ENCODE results near the gene KIAA1586.
"Not testable (repeated sequence)": the region's sequence is repeated elsewhere in the genome, so short reads cannot be mapped to it uniquely, and the experiment has no call there.

The KIAA1586 gene

GRCh38 chr6:57024775-57025174, 21.7 kb upstream of the KIAA1586 start:
- peaks cover 19% of the 10 kb centered on the region for H3K9me3 Mint-ChIP-seq
- H3K27me3 Mint-ChIP-seq (ENCODE audit: low read depth), result peaks cover 27% of the 10 kb centered on the region

DNA sequence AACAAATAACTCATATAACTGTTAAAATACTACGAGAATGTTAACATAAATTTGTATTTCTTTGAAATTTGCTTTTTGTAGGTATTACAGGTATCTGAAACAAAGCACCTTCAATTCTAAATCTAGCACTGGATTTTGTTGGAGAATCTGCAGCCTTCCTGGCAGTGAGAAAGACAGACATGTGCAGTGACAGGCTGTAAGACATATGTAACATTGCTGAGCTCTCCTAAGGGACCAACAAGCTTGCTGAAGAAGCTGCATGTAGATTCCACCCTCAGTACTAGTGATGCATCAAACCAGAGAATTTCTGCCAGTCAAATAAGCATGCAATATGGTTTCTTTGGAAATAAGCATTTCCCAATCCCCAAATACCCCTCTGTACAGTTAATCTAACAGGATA, 20.5 kb upstream of the KIAA1586 start:
- no peaks in the 10 kb centered on the region for H3K36me3 Mint-ChIP-seq (ENCODE audit: low read depth)
- peaks cover 19% of the 10 kb centered on the region for H3K9me3 Mint-ChIP-seq
- no peak overlapping the region for H3K27ac Mint-ChIP-seq
- H3K4me3 Mint-ChIP-seq, result no peak overlapping the region
- H3K4me1 Mint-ChIP-seq (ENCODE audit: low read depth), result no peaks in the 10 kb centered on the region
- DNase-seq (ENCODE audit: low spot score), result no peak
- peaks cover 27% of the 10 kb centered on the region for H3K27me3 Mint-ChIP-seq (ENCODE audit: low read depth)

More at GRCh38 chr6:57024775-57025174, 21.7 kb upstream of the KIAA1586 start:
- Mint-ChIP-seq H3K4me1 (ENCODE audit: low read depth) (no peaks in the 10 kb centered on the region), H3K4me3 (no peak overlapping the region), H3K36me3 (ENCODE audit: low read depth) (no peaks in the 10 kb centered on the region), H3K27ac (no peak overlapping the region)
- DNase-seq (ENCODE audit: low spot score), result no peak

GRCh38 chr6:57027301-57027700, 19.2 kb upstream of the KIAA1586 start:
- Mint-ChIP-seq H3K9me3 (peaks cover 19% of the 10 kb centered on the region), H3K4me1 (ENCODE audit: low read depth) (no peaks in the 10 kb centered on the region), H3K4me3 (no peak overlapping the region), H3K36me3 (ENCODE audit: low read depth) (no peaks in the 10 kb centered on the region), H3K27ac (no peak overlapping the region), H3K27me3 (ENCODE audit: low read depth) (peaks cover 35% of the 10 kb centered on the region)
- no peak for DNase-seq (ENCODE audit: low spot score)

GRCh38 chr6:57029213-57029612, 17.3 kb upstream of the KIAA1586 start:
- Mint-ChIP-seq H3K27me3 (ENCODE audit: low read depth) (peaks cover 45% of the 10 kb centered on the region), H3K9me3 (peaks cover 16% of the 10 kb centered on the region), H3K27ac (no peak overlapping the region), H3K4me1 (ENCODE audit: low read depth) (peaks cover 3% of the 10 kb centered on the region), H3K36me3 (ENCODE audit: low read depth) (no peaks in the 10 kb centered on the region), H3K4me3 (no peak overlapping the region)
- no peak for DNase-seq (ENCODE audit: low spot score)

- Mint-ChIP-seq H3K27me3 (ENCODE audit: low read depth) (peaks cover 47% of the 10 kb centered on the region), H3K9me3 (no peaks in the 10 kb centered on the region)
These were observed 13.3 kb upstream of the KIAA1586 start for GRCh38 chr6:57033228-57033627.

GRCh38 chr6:57035549-57035948, 10.9 kb upstream of the KIAA1586 start:
- peaks cover 47% of the 10 kb centered on the region for H3K27me3 Mint-ChIP-seq (ENCODE audit: low read depth)
- H3K4me3 Mint-ChIP-seq, result no peak overlapping the region
- DNase-seq (ENCODE audit: low spot score), result no peak
- H3K27ac Mint-ChIP-seq, result no peak overlapping the region
- no peaks in the 10 kb centered on the region for H3K36me3 Mint-ChIP-seq (ENCODE audit: low read depth)
- peaks cover 3% of the 10 kb centered on the region for H3K4me1 Mint-ChIP-seq (ENCODE audit: low read depth)
- H3K9me3 Mint-ChIP-seq, result no peaks in the 10 kb centered on the region

More at GRCh38 chr6:57033228-57033627, 13.3 kb upstream of the KIAA1586 start:
- Mint-ChIP-seq H3K4me1 (ENCODE audit: low read depth) (peaks cover 3% of the 10 kb centered on the region), H3K4me3 (no peak overlapping the region), H3K36me3 (ENCODE audit: low read depth) (no peaks in the 10 kb centered on the region), H3K27ac (no peak overlapping the region)
- no peak for DNase-seq (ENCODE audit: low spot score)

GRCh38 chr6:57038906-57039305, 7.6 kb upstream of the KIAA1586 start:
- H3K27me3 Mint-ChIP-seq (ENCODE audit: low read depth), result peaks cover 54% of the 10 kb centered on the region
- H3K9me3 Mint-ChIP-seq, result no peaks in the 10 kb centered on the region
- H3K27ac Mint-ChIP-seq, result no peak overlapping the region
- H3K36me3 Mint-ChIP-seq (ENCODE audit: low read depth), result no peaks in the 10 kb centered on the region
- no peak for DNase-seq (ENCODE audit: low spot score)
- no peaks in the 10 kb centered on the region for H3K4me1 Mint-ChIP-seq (ENCODE audit: low read depth)
- no peak overlapping the region for H3K4me3 Mint-ChIP-seq

GRCh38 chr6:57040011-57040410, 6.5 kb upstream of the KIAA1586 start:
- DNase-seq (ENCODE audit: low spot score), result no peak
- Mint-ChIP-seq H3K36me3 (ENCODE audit: low read depth) (no peaks in the 10 kb centered on the region), H3K9me3 (no peaks in the 10 kb centered on the region), H3K4me1 (ENCODE audit: low read depth) (no peaks in the 10 kb centered on the region), H3K27ac (no peak overlapping the region), H3K27me3 (ENCODE audit: low read depth) (peaks cover 58% of the 10 kb centered on the region), H3K4me3 (no peak overlapping the region)

GRCh38 chr6:57044061-57044460, 2.4 kb upstream of the KIAA1586 start:
- H3K27ac Mint-ChIP-seq; H3K4me3 Mint-ChIP-seq; DNase-seq (ENCODE audit: low spot score); H3K9me3 Mint-ChIP-seq; H3K36me3 Mint-ChIP-seq (ENCODE audit: low read depth): not testable (repeated sequence)
- peaks cover 48% of the 10 kb centered on the region for H3K27me3 Mint-ChIP-seq (ENCODE audit: low read depth)
- peaks cover 14% of the 10 kb centered on the region for H3K4me1 Mint-ChIP-seq (ENCODE audit: low read depth)

- Mint-ChIP-seq H3K4me1 (ENCODE audit: low read depth) (peaks cover 18% of the 10 kb centered on the region), H3K9me3 (no peaks in the 10 kb centered on the region), H3K27me3 (ENCODE audit: low read depth) (peaks cover 47% of the 10 kb centered on the region), H3K36me3 (ENCODE audit: low read depth) (peaks cover 13% of the 10 kb centered on the region), H3K27ac (no peak overlapping the region), H3K4me3 (no peak overlapping the region)
- no peak for DNase-seq (ENCODE audit: low spot score)
These were observed 1.9 kb upstream of the KIAA1586 start for GRCh38 chr6:57044568-57044967.

DNA sequence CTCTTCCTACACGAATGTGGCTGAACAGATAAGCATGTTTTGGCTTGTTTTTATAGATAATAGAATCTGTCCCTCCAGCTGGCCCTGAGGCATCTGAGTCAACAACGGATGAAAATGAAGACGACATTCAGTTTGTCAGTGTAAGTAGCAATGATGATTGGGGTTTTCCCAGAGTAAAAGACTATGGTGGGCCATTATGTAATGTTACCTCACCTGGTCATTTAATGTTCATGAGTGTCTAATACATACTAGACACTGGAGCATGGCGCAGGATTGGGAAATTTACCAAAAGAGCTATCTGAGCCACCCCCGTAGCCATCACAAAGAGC, 728 bp downstream of the KIAA1586 start:
- not testable (repeated sequence) for DNase-seq (ENCODE audit: low spot score); H3K4me3 Mint-ChIP-seq; H3K9me3 Mint-ChIP-seq; H3K27ac Mint-ChIP-seq
- Mint-ChIP-seq H3K36me3 (ENCODE audit: low read depth) (peaks cover 24% of the 10 kb centered on the region), H3K4me1 (ENCODE audit: low read depth) (peaks cover 25% of the 10 kb centered on the region), H3K27me3 (ENCODE audit: low read depth) (peaks cover 33% of the 10 kb centered on the region)

DNA sequence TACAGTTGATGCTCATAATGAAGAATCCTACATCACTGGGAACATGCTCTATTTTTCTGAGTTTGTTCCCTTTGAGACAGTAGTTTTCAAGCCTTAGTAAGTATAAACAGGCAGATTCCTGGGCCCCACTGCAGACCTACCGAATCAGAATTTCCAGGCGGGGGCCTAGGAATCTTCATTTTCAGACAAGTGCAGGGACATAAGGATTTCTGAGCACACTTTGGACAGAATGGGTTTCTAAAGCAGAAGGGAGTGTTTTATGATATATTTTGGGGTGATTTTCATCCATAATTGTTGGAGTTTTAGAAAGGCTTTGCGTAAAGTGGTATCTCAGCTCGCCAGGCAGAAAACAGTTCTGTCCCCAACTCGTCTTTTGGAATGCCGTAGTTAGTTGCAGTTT, 1.4 kb downstream of the KIAA1586 start:
- not testable (repeated sequence) for DNase-seq (ENCODE audit: low spot score); H3K9me3 Mint-ChIP-seq
- Mint-ChIP-seq H3K36me3 (ENCODE audit: low read depth) (peaks cover 28% of the 10 kb centered on the region), H3K4me1 (ENCODE audit: low read depth) (peaks cover 25% of the 10 kb centered on the region), H3K27me3 (ENCODE audit: low read depth) (peaks cover 30% of the 10 kb centered on the region), H3K27ac (peak overlapping the region; percentile 60), H3K4me3 (peak overlapping the region; percentile 78)

DNA sequence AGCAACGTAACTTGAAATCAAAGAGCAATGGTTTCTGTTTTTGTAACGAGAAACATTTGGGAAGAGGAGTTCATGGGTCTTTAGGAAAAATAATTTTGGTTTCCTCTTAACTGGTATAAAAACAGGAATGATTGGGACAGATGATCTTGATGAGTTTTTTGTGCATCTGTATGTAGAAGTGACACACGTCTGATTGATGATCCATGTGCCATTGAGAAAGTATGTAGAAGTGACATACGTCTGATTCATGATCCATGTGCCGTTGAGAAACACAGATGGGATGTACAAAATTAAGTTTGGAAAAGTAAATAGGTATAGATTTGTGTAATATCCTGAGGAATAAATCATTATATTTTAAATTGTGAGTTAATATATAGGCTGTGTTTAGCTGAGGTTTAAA, 2.1 kb downstream of the KIAA1586 start:
- peaks cover 34% of the 10 kb centered on the region for H3K36me3 Mint-ChIP-seq (ENCODE audit: low read depth)
- H3K27me3 Mint-ChIP-seq (ENCODE audit: low read depth), result peaks cover 24% of the 10 kb centered on the region
- H3K27ac Mint-ChIP-seq, result no peak overlapping the region
- H3K9me3 Mint-ChIP-seq, result no peaks in the 10 kb centered on the region
- H3K4me1 Mint-ChIP-seq (ENCODE audit: low read depth), result peaks cover 27% of the 10 kb centered on the region
- no peak for DNase-seq (ENCODE audit: low spot score)
- H3K4me3 Mint-ChIP-seq, result peak overlapping the region; percentile 78

- Mint-ChIP-seq H3K27me3 (ENCODE audit: low read depth) (no peaks in the 10 kb centered on the region), H3K9me3 (no peaks in the 10 kb centered on the region), H3K4me3 (no peak overlapping the region), H3K4me1 (ENCODE audit: low read depth) (peaks cover 8% of the 10 kb centered on the region), H3K27ac (no peak overlapping the region), H3K36me3 (ENCODE audit: low read depth) (peaks cover 37% of the 10 kb centered on the region)
- no peak for DNase-seq (ENCODE audit: low spot score)
These were observed 17.4 kb downstream of the KIAA1586 start for GRCh38 chr6:57063847-57064246.

DNA sequence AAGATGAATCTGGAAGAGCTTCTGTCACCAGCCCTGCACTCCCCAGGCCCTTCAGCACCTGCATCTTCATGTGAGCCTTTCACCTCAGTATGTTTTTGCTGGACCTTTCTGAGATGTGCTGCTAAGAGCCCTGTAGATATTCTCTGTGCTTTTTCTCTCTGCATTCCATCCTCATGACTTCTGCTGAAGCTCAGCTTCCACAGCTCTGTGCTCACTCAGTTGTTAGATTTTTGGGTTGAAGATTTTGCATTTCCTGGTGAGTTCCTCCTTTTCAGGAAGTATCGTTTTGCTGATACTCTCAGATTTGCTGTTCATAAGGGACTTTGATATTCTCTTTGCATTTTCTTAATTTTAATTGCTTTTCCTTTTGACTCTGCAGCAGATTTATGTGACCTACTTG, 18.3 kb downstream of the KIAA1586 start:
- no peak for DNase-seq (ENCODE audit: low spot score)
- peaks cover 31% of the 10 kb centered on the region for H3K36me3 Mint-ChIP-seq (ENCODE audit: low read depth)
- H3K27me3 Mint-ChIP-seq (ENCODE audit: low read depth), result no peaks in the 10 kb centered on the region
- no peaks in the 10 kb centered on the region for H3K9me3 Mint-ChIP-seq
- peaks cover 8% of the 10 kb centered on the region for H3K4me1 Mint-ChIP-seq (ENCODE audit: low read depth)
- H3K27ac Mint-ChIP-seq, result peak overlapping the region; percentile 38
- no peak overlapping the region for H3K4me3 Mint-ChIP-seq
